HCEC 1CT (cell line): ENCODE data around the gene CYP27B1.

Experiments used
- DNase-seq: peaks from one replicate; pipeline ENCODE4 v3.0.0-alpha.2; 2017

The CYP27B1 gene

DNA sequence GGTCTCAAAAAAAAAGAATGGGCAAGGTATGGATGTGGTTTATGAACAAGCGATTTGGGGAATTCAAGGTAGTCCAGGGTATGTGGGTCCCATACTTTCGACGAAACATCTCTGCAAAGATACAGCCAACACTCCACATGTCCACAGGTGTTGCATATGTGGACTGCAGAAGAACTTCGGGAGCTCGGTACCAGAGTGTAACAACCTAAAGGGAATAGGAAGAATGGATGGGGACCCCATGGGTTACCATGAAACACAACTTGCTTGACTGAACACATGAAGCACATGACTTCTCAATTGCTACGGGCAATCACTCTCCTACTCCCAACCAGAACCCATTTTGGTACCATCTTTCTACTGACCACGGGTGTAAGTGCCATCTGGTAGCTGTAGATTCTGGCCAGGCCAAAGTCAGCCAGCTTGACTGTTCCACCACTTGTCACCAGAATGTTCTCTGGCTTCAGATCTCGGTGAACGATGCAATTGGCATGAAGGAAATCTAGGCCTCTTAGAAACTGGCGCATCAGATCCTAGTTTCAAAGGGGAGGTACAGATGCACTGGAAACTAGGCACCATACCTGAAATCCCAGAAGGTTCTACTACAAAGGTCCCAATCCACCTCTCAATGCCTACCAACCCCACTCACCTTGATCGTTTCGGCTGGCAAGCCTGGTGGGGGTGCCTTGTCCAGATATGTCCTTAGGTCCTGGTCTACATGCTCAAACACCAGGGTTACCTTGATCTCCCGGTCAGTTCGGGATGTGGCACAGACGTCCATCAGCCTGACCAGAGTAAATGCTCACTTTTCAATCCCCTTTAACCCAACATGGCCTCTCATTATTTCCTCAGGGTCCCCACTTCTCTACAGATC lies 16.1 kb downstream of the CYP27B1 start:
- DNase-seq: no peak

DNA sequence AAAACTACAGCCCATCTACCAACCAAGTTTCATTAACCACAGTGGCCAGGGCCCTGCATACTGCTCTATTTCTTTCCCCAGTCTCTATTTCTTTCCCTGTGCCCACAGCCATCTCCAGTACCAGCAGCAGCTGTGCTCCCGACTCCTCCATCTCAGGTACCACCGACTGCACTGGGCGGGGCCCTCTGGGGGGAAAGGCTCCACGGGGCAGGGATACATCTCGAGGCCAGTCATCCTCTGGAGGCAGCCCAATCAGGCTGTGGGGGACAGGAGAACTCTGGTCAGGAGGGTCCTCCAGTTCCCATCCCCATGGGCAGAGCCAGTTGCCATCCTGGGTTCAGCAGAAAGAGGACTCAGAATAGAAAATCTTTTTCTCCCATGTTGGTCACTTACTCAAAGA lies 17.8 kb downstream of the CYP27B1 start:
- no peak for DNase-seq

DNA sequence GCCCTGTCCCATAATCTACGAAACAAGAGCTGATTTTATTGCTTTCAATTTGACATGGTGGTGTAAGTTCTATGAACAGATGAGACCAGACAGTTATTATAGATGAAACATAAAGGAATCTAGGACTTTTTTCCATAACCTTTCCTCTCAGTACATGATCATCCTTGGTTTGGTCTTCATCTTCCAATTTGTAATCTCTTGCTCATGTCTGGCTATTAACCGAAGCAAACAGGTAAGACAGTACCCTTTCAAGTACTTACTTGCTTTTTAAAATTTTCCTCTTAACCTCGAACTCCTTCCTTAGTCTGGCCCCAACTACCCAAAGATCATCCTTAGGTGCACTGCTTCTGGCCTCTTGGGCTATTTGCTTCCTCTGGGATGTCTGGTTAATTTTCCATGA lies 20.9 kb downstream of the CYP27B1 start:
- DNase-seq: no peak

DNA sequence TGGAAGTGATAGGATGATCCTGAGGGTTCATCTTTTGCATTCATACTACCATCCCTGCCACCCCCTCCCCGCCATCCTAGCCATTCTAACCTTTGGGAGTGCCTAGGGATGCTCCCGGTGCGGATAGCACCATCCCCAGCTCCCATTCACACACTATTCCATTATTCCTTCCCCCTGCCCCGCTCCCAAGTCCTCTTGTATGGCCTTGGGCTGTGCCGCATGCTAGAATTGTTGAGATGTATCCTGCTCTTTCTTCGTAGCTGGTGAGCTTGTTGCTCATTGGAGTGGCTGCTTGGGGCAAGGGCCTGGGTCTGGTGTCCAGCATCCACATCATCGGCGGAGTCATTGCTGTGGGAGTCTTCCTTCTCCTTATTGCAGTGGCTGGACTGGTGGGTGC lies 21.4 kb downstream of the CYP27B1 start:
- no peak for DNase-seq

DNA sequence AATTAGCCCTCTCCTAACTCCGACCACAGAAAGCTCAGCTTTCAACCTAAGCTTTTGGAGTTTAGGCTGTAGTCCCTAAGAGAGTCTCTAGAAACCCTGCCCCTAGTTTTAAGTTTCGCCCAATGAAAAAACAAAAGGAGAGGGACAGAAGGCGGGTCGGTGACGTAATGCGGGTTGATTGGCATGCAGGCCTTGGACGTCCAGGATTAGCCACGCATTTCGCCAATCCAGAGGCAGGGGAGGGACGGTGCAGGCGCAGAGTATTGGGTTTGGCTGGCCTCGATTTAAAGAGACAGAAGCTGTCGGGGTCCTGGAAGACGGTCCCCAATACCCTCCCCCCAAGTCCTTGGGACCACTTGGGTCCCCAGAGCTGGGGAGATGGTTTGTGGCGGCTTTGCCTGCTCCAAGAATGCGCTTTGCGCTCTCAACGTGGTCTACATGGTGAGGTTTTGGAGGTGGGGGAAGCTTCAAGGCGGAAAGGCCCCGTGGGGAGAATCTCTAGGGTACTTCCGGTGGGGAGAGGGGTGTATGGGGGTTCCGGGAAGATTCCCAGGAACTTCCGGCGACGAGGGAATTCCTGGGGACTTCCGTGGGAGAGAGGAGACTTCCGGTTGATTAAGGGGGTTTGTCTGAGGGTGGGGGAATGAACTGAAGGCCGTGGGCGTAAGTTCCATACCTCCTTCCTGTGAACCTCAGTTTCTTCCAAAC lies 21.9 kb downstream of the CYP27B1 start, which contains the start of gene TSPAN31:
TSPAN31 (plus strand) TSS at position 263 of the 708 bp plus-strand sequence; CDS start at position 379, 116 bp downstream.
- DNase-seq: peak; percentile 96

DNA sequence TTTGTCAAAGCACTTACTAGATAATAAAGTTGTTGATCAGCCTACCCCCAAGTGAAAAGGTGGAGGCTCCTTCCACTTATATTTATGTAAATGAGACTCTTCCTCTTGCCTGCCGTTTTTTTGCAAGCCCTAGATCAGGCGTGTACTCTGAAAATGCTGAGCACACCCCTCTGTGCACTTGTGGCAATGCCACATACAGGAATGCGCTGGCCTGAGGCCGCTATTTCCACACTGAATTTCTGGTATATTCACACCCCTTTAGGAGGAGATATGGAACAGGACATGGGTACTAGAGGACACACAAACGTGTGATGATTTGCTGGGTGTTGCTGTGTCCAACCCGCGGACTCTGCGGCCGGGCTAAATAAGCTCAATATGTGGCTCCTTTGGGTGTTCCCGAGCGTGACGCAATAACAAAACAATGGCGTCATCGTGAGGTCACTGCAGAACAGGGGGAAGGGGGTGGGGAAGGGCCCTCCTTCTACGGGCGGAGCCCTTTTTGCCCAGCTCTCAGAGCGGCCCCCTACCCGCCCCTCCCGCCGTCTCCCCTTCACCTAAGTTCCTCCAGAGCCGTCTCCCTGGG lies 22.6 kb downstream of the CYP27B1 start:
- DNase-seq: no peak

DNA sequence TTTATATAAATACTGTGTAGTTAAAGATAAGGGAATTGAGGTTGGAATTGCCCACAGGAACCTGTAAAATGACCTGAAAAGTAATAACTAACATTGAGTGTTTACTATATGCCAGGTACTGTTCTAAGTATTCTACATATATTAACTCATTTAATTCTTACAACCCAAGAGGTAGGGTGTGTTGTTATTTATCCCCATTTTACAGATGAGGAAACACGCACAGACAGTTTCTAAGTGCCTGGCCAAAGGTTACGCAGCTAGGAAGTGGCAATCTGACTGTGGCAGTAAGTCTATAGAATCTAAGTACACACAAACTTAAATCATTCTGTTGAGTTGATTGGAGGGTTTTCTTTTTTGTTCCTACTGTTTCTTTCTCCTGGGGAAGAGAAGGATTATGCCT lies 23.1 kb downstream of the CYP27B1 start:
- DNase-seq: no peak

DNA sequence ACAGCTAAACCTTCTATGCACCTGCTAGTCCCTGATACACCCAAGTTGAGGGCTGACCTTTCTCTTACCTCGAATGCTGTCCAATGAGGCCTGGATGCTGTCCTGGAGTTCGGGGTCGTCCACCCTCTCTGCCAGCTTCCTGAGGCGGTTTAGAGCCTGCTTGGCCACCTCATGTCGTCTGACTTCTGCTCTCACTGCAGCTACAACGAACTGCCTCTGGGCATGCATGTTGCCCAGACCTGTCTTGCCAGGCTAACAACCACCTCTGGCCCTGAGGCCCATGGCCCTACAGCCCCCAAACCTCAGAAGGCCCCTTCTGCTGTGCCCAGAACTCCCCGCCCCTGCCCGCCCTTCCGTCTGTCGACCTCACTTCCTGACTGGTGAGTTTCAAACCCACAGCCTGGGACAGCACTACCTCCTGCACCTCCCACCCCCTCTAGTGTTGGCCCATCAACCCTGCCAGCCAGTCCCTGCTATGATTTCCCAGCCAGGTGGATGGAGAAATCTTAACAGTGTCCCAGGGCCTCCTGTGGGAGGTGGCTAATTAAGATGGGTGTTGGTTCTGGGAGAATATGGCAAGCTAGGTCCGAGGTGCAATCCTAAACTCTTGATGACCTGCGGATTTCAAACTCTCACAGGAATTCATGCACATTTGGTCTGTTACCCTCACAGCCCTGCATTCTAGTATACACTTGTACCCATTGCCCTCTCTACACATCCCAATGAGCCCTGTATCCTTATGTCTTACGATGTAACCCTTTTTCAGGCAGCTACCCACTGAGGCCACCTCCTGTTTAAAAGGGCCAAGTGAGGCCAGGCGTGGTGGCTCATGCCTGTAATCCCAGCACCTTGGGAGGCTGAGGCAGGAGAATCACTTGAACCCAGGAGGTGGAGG lies 24.8 kb downstream of the CYP27B1 start:
- no peak for DNase-seq

DNA sequence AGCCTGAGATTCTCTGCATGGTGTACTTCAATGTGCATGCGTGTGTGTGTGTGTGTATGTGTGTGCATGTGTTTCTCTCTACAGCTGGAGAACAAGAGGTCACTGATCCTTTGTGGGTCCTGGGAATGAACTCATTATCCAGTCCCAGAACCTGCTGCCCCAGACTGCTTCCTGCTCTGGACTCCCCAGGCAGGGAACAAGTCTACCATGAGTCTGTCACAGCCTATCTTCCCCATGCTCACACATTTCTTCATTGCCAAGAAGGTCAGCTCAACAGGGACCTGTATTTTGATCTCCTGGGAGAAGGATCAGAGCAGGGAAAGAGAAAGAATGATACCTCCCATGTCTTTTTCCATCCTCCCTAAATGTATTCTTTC lies 25.5 kb downstream of the CYP27B1 start:
- no peak for DNase-seq

DNA sequence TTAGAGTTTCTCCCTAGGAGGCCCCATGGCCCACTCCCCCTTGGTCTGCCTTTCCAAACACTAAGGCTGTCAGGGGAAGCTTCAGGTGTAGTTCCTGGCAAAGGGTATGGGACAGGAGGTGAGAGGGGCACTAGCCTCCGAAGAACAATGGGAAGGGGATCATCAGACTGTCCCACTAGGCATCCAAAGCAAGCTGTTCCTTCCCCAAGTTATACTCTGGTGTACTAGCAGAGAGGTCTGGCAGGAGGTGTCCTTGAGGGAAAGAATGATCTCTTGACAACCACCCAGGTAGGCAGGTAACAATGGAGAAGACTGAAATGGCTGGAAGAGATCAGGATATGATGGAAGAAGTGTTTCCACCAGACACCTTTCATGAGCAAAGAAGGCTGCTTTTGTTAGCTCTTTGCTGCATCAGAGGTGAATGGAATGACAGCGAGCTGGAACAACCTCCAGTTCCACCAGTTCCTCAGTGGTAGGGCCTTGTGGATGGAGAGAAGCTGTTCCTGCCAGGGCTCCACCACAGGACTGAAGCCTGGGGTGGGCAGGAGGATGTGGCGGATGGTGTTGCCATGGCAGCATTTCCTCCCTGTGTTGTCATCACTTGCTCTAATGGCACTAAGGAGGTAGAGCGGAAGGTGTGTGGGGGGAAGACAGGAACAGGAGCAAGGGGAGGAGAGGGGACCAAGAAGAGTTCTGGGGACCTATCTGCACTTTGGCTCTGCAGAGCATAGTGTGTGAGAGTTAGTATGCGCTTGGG lies 26.0 kb downstream of the CYP27B1 start:
- no peak for DNase-seq

DNA sequence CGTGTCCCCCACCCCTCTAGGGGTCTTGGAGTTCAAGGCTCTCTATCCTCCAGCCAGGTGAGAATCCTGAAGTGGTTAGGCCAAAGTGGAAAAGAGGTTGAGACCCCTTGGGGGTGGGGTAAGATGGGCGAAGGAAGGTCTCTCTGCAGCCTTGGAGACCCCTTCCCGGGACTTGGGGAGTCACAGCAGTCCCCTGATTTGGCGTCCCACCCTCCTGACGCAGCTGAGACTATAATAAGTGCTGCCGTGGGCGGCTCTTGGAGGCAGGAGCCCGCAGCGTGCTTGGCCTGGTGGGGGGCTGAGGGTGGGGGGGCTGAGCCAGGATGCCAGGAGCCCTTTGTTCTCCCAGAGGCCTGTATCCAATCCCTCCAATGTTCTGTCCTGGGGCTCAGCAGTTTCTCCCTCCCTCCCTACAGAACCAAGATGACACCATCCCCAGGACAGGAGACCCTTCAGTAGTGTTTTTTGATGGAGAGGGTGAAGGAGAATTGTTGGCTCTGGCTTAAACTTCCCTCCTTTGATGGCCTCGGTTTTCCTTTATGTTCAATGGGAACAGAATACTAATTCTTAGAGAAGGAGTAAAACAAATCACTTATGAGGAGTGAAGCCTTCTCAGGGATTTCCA lies 26.9 kb downstream of the CYP27B1 start:
- no peak for DNase-seq

DNA sequence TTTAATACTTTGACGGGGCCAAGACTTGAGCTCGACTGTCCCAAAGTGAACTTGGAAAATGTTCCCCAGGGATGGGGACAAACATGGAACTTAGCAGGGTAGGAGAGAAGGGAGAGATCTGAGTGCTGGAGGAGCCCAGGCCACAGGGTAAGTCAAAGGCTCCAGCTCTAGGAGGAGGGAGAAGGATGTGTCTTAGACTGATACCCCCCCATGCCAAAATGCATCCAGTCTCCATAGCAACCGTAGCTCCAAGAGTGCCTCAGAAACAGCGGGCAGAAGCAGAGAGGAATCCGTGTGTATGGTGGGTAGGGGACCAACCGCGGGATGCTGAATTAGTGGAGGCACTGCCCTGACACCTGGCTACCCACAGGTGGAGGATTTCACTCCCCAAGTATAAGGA lies 27.5 kb downstream of the CYP27B1 start:
- no peak for DNase-seq

DNA sequence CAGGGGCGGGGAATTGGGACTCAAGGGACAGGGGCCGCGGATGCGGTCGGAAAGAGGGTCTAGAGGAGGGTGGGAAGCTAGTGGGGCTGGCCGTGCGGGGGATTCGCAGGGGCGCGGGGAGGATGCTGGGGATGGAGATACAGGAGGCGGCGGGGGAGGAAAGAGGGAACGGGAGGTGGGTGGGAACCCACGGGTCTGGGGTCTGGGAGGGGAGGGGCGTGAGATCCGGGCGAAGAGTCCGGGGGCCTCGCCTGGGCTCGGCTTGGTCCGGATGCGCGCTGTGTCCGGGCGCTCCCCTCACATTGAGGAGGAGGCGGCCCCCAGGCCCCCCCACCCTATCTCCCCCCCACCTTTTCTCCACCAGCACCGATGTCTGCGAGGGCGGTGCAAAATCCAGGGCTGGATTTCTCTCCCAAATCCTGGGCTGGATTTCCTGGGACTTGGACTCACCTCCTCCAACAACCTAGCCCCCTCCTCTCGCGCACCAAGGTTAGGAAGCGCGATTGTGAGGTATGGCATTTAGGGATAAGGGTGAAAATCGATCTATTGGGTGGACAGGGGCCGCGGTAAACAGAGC lies 28.1 kb downstream of the CYP27B1 start, which contains the start of gene AGAP2:
AGAP2 (minus strand) TSS at position 82 of the 577 bp plus-strand sequence. CDS start 496 bp downstream, outside the sequence.
- no peak for DNase-seq

DNA sequence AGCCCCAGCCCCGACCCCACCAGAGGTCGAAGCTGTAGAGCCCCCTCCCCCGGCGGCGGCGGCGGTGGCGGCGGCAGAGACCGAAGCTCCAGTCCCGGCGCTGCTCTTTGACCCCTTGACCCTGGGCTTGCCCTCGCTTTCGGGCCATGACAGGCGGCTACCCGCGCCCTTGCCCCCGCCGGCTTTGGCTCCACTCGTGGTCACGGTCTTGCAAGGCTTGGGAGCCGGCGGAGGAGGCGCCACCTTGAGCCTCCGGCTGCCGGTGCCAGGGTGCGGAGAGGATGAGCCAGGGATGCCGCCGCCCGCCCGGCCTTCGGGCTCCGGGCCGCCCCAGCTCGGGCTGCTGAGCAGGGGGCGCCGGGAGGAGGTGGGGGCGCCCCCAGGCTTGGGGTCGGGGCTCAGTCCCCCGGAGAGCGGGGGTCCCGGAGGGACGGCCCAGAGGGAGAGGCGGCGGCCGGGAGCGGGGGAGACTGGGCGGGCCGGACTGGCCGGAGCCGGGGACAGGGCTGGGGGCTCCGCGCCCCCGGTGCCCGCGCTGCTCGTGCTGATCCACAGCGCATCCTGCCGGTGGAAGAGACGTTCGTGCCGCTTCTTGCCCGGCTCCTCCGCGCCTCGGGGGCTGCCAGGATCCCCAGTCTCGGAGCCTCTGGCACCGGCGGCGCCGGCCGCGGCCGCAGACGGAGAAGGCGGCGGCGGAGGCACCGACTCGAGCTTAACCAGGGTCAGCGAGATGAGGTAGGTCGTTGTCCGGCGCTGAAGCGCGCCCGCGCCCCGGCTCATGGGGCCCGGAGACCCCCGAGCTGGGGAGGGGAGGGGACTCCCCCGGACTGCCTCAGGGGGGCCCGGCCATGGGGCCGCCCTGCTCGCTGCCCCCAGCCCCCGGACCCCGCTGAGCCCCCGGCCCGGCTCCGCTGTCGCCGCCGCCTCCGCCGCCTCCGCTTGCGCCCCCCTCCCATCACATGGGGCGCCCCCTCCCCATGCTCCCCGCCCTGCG lies 29.1 kb downstream of the CYP27B1 start:
- DNase-seq: no peak

DNA sequence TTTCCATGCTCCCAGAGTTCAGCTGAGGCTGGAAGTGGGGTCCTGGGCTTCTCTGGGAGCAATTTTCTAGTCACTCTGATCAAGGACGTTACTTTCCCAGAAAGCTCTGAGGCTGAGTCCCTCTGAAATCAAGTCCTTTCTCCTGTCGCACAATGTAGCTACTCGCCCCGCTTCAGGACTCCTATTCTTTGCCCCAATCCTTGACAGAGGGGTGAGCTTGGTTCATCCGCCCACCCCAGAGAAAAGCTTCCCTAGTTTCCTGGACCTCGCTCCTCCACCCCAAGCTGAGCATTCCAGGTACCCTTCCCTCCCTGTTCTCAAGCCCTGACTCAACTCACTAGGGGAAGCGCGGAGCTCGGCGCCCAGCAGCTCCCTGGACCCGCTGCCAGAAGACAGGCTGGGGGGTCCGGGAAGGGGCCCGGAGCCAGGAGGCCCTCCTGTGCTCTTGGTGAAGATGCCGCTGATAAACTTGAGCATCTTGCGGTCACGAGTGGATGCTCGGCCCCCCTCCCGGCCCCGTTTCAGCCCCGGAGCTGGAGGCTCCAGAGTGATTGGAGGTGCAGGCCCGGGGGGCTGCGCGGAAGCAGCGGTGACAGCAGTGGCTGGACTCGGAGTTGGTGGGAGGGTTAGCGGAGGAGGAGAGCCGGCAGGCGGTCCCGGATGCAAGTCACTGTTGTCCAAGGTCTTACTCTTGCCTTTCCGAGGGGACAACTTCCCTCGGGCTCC lies 30.0 kb downstream of the CYP27B1 start:
- DNase-seq: no peak

DNA sequence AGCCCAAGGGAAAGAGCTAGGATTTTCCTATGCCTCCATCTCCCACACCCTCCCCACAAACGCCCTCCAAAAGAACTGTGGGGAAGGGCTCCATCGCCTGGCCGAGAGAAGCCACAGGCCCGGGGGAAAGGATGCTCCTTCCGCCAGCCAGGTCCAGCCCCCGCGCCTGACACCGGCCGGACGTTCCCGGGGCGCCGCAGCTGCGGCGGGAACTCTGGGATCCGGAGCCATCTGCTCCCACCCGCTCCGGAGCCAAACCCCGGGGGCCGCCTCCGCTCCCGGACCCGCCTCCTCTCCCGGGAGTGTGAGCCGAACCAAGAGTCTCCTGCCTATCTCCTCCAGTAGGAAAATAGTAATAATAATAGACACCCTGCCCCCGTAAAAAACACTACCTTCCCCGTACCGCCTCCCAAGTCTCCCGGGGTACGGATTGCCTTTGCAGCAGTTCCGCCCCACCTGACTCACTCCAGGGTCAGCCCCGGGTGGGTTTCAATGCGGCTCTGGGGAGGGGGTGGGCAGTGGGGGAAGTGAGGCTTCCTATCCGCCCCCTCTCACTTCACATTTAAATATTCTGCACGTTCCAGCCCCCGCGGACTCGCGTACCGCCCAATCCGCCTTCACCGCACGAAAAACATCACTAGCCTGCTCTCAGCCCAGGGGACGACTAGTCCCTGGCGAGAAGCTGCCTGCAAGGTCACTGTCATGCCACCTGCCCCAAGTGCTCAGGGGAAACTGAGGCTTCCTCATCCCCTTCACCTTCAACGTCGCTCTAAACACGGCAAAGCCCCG lies 30.7 kb downstream of the CYP27B1 start:
- peak; percentile 57 for DNase-seq

DNA sequence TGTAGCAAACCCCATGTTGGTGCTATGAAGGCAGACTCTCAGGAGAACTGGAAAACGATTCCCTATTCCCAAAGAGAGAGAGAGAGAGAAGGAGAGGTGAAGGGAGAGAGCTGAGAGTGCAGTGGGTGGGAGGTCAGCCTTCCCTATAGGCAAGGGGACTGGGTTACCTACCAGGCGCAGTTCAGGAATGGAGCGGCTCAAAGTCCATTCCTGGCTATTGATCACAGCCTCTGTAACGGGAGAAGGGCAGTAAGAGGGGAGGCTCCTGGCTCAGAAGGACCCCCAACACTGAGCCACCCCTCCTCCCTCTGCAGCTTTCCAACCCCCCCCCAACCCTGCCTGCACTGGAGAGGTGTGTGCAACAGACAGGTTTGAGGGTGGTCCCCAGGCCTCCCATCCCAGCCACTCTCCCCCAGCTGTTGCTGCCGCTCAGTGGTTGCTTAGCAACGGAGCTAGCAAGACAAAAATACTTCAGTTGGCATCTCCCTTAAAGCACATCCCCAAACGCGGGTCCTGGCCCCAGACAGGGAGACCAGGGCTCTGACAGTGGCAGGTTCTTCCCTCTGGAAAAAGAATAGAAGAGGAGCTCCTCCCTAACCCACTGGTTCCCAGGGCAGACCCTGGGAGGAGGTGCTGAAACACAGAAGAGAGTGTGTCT lies 31.6 kb downstream of the CYP27B1 start:
- DNase-seq: no peak

DNA sequence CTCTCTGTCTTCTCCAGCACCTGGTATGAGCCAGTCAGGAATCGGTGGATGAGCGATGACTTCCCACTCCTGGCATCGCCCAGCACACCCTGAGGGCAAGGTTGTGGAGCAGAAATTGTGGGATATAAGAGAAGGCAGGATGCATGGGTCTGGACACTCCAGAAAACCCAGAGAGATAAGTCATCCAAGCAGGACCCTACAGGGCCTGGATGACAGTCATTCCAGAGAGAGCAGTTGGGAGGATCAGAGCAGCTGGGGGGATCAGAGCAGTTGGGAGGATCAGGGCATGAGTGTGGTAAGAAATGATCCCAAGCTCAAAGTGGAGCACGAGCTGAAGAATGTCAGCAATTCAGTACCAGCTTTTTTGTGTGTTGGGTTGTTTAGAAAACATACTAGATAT lies 32.3 kb downstream of the CYP27B1 start:
- no peak for DNase-seq
